IPS-20b (cell line): Measurements from ENCODE around the gene EEFSEC.
A peak's percentile ranks its signal among the peaks of the same experiment; 100 is the strongest.

ENCODE experiments used
- H3K27ac ChIP-seq: one replicate; pipeline ENCODE4 v1.5.1; 2013; ENCODE audit warnings: low read length
- H3K27me3 ChIP-seq: 2 replicates; pipeline ENCODE4 v1.6.1; 2013; ENCODE audit warnings: mild to moderate bottlenecking, low read length, inconsistent platforms; ENCODE audit not compliant: insufficient read depth
- H3K36me3 ChIP-seq: 2 replicates; pipeline ENCODE4 v1.6.1; 2013; ENCODE audit warnings: low read depth, mild to moderate bottlenecking, inconsistent platforms, low read length, moderate library complexity; ENCODE audit not compliant: insufficient read depth
- H3K4me1 ChIP-seq: 2 replicates; pipeline ENCODE4 v1.6.1; 2013; ENCODE audit warnings: mild to moderate bottlenecking, control low read depth, inconsistent platforms, low read length, moderate library complexity; ENCODE audit not compliant: insufficient read depth
- H3K4me3 ChIP-seq: 2 replicates; pipeline ENCODE4 v1.5.1; 2013; ENCODE audit warnings: mild to moderate bottlenecking, low read length, inconsistent platforms
- H3K9ac ChIP-seq: 2 replicates; pipeline ENCODE4 v1.6.1; 2013; ENCODE audit warnings: low read depth, mild to moderate bottlenecking, inconsistent platforms, low read length, moderate library complexity
- H3K9me3 ChIP-seq: 2 replicates; pipeline ENCODE4 v1.6.1; 2013; ENCODE audit warnings: mild to moderate bottlenecking, low read depth, low read length, inconsistent platforms; ENCODE audit not compliant: insufficient read depth

EEFSEC gene

GRCh38 chr3:128256131-128256530 is 102.8 kb downstream of the EEFSEC start:
- Histone ChIP-seq H3K9ac (no peak overlapping the region), H3K9me3 (peaks cover 11% of the 10 kb centered on the region; the same call in 1 of the 2 replicates), H3K36me3 (no peaks in the 10 kb centered on the region), H3K4me1 (no peaks in the 10 kb centered on the region), H3K27me3 (no peaks in the 10 kb centered on the region), H3K4me3 (no peak overlapping the region), H3K27ac (no peak overlapping the region)

- no peak overlapping the region for H3K9ac ChIP-seq
- no peak overlapping the region for H3K4me3 ChIP-seq
- H3K4me1 ChIP-seq = no peaks in the 10 kb centered on the region
- H3K27me3 ChIP-seq = no peaks in the 10 kb centered on the region
- peaks cover 11% of the 10 kb centered on the region; the same call in 1 of the 2 replicates for H3K9me3 ChIP-seq
- no peaks in the 10 kb centered on the region for H3K36me3 ChIP-seq
- no peak overlapping the region for H3K27ac ChIP-seq
These were observed 104.4 kb downstream of the EEFSEC start for GRCh38 chr3:128257632-128258031.

- Histone ChIP-seq H3K9ac (no peak overlapping the region), H3K9me3 (peaks cover 11% of the 10 kb centered on the region; the same call in 1 of the 2 replicates), H3K27ac (no peak overlapping the region), H3K4me3 (no peak overlapping the region), H3K4me1 (no peaks in the 10 kb centered on the region), H3K27me3 (no peaks in the 10 kb centered on the region), H3K36me3 (no peaks in the 10 kb centered on the region)
These were observed 107.0 kb downstream of the EEFSEC start for GRCh38 chr3:128260275-128260674.

GRCh38 chr3:128262457-128262856 is 109.2 kb downstream of the EEFSEC start:
- Histone ChIP-seq H3K4me1 (no peaks in the 10 kb centered on the region), H3K9ac (no peak overlapping the region), H3K27me3 (no peaks in the 10 kb centered on the region), H3K4me3 (no peak overlapping the region), H3K9me3 (peaks cover 11% of the 10 kb centered on the region; the same call in 1 of the 2 replicates), H3K36me3 (no peaks in the 10 kb centered on the region), H3K27ac (no peak overlapping the region)

- Histone ChIP-seq H3K36me3 (no peaks in the 10 kb centered on the region), H3K27ac (no peak overlapping the region), H3K4me3 (no peak overlapping the region), H3K9ac (no peak overlapping the region), H3K4me1 (no peaks in the 10 kb centered on the region), H3K9me3 (peaks cover 11% of the 10 kb centered on the region; the same call in 1 of the 2 replicates), H3K27me3 (no peaks in the 10 kb centered on the region)
These were observed 109.8 kb downstream of the EEFSEC start for GRCh38 chr3:128263118-128263517.

- Histone ChIP-seq H3K27me3 (no peaks in the 10 kb centered on the region), H3K4me3 (no peak overlapping the region), H3K4me1 (no peaks in the 10 kb centered on the region), H3K9me3 (peaks cover 11% of the 10 kb centered on the region; the same call in 1 of the 2 replicates), H3K36me3 (no peaks in the 10 kb centered on the region), H3K9ac (no peak overlapping the region), H3K27ac (no peak overlapping the region)
These were observed 110.7 kb downstream of the EEFSEC start for GRCh38 chr3:128263946-128264345.

- Histone ChIP-seq H3K9me3 (no peaks in the 10 kb centered on the region), H3K4me1 (peaks cover 16% of the 10 kb centered on the region), H3K27me3 (no peaks in the 10 kb centered on the region), H3K9ac (no peak overlapping the region), H3K27ac (no peak overlapping the region), H3K4me3 (no peak overlapping the region), H3K36me3 (no peaks in the 10 kb centered on the region)
These were observed 113.2 kb downstream of the EEFSEC start for GRCh38 chr3:128266453-128266852.

GRCh38 chr3:128267541-128267940 is 114.3 kb downstream of the EEFSEC start:
- no peaks in the 10 kb centered on the region for H3K36me3 ChIP-seq
- H3K9me3 ChIP-seq = no peaks in the 10 kb centered on the region
- no peak overlapping the region for H3K4me3 ChIP-seq
- no peak overlapping the region for H3K9ac ChIP-seq
- peaks cover 16% of the 10 kb centered on the region for H3K4me1 ChIP-seq
- no peaks in the 10 kb centered on the region for H3K27me3 ChIP-seq
- no peak overlapping the region for H3K27ac ChIP-seq

GRCh38 chr3:128269006-128269775 is 115.9 kb downstream of the EEFSEC start:
- no peak overlapping the region for H3K4me3 ChIP-seq
- no peak overlapping the region for H3K27ac ChIP-seq
- H3K27me3 ChIP-seq = no peaks in the 10 kb centered on the region
- H3K36me3 ChIP-seq = no peaks in the 10 kb centered on the region
- no peaks in the 10 kb centered on the region for H3K9me3 ChIP-seq
- H3K4me1 ChIP-seq = peaks cover 16% of the 10 kb centered on the region
- H3K9ac ChIP-seq = no peak overlapping the region

- H3K4me3 ChIP-seq = no peak overlapping the region
- H3K27ac ChIP-seq = no peak overlapping the region
- H3K9me3 ChIP-seq = no peaks in the 10 kb centered on the region
- no peaks in the 10 kb centered on the region for H3K27me3 ChIP-seq
- no peaks in the 10 kb centered on the region for H3K36me3 ChIP-seq
- peaks cover 16% of the 10 kb centered on the region for H3K4me1 ChIP-seq
- no peak overlapping the region for H3K9ac ChIP-seq
These were observed 116.5 kb downstream of the EEFSEC start for GRCh38 chr3:128269796-128270195.

- no peak overlapping the region for H3K4me3 ChIP-seq
- H3K27ac ChIP-seq = no peak overlapping the region
- peaks cover 16% of the 10 kb centered on the region for H3K4me1 ChIP-seq
- no peaks in the 10 kb centered on the region for H3K27me3 ChIP-seq
- H3K36me3 ChIP-seq = no peaks in the 10 kb centered on the region
- H3K9ac ChIP-seq = peak overlapping the region; percentile 34; the same call in 1 of the 2 replicates
- no peaks in the 10 kb centered on the region for H3K9me3 ChIP-seq
These were observed 117.5 kb downstream of the EEFSEC start for GRCh38 chr3:128270559-128271492.
